Thymus (tissue), 11 donors: ENCODE data around the gene VAPB. TPM values are rescaled to one million over a fixed set of nuclear protein-coding genes. Genes with fewer than 3 reads are reported as not detected.

Experiments
- DNase-seq, 9 donors: peaks; one replicate each; pipeline ENCODE4 v3.0.0-alpha.2; 2013; ENCODE audit warnings: low spot score in 9 of 9, low read depth in 6 of 9, missing footprints in 1 of 9
- H3K27ac ChIP-seq, 2 donors: one replicate each; pipeline ENCODE4 v1.5.1; 2013; ENCODE audit warnings: control low read depth in 1 of 2, low read depth in 1 of 2, low read length in 1 of 2, mild to moderate bottlenecking in 1 of 2, moderate library complexity in 1 of 2
- H3K27me3 ChIP-seq, 2 donors: one replicate each; pipeline ENCODE4 v1.5.1; 2013; ENCODE audit warnings: low read length in 1 of 2; ENCODE audit not compliant: control insufficient read depth in 2 of 2, insufficient read depth in 1 of 2
- H3K36me3 ChIP-seq, 2 donors: one replicate each; pipeline ENCODE4 v1.5.1; 2013; ENCODE audit warnings: low read length in 1 of 2, mild to moderate bottlenecking in 1 of 2, moderate library complexity in 1 of 2; ENCODE audit not compliant: control insufficient read depth in 2 of 2, insufficient read depth in 2 of 2
- H3K4me1 ChIP-seq, 2 donors: one replicate each; pipeline ENCODE4 v1.5.1; 2013; ENCODE audit warnings: low read length in 2 of 2; ENCODE audit not compliant: control insufficient read depth in 2 of 2, insufficient read depth in 2 of 2
- H3K4me3 ChIP-seq, 2 donors: one replicate each; pipeline ENCODE4 v1.5.1; 2013; ENCODE audit warnings: low read length in 2 of 2, control low read depth in 1 of 2, mild to moderate bottlenecking in 1 of 2
- H3K9me3 ChIP-seq, 2 donors: one replicate each; pipeline ENCODE4 v1.5.1; 2013; ENCODE audit warnings: low read length in 1 of 2, mild to moderate bottlenecking in 1 of 2; ENCODE audit not compliant: control insufficient read depth in 2 of 2, insufficient read depth in 1 of 2
- WGBS: extraction: QIAGEN DNeasy Blood & Tissue Kit; methylation state at CpG from one replicate; pipeline ENCODE4 v1.1.7; 2013; 5-methylcytosine and 5-hydroxymethylcytosine counted together
- polyA plus RNA-seq: library from polyadenylated mRNA; stranded (reverse); fragments of 200-250 nt; gene quantifications from one replicate; pipeline ENCODE4 v1.2.3, GENCODE V29; 2013
- total RNA-seq: library from RNA; stranded (reverse); fragments of 120-200 nt; gene quantifications from one replicate; pipeline ENCODE4 v1.2.4, GENCODE V29; 2013
- donor health status: healthy.

The VAPB gene
- total and polyA plus RNA-seq, 2 donors, result 7.6 to 29.0 TPM

DNA sequence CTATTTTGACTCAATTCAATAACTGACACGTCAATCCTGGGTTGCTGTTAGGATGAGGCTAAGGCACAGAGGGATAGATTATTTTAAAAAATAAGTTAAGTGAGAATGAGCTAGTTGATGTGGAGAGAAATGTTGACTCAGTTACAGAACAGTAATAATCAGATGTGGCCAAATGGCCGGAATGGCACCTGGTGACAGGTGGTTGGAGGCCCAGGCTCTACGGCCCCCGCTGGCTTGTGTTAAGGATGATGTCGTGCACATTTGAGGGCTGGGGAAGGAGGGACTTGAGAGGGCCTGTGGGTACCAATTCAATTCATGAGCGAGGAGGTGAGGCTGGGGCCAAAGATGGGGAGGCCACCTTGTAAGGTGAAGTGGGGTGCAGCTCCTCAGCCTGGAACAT, 94.4 kb downstream of the VAPB start:
- no peak overlapping the region for H3K27ac ChIP-seq
- peaks cover 0 to 23% of the 10 kb centered on the region in 2 donors for H3K27me3 ChIP-seq
- 94% methylated on average over 6 of the region's 6 CpGs for WGBS
- H3K36me3 ChIP-seq, result no peaks in the 10 kb centered on the region
- no peak for DNase-seq
- no peaks in the 10 kb centered on the region for H3K4me1 ChIP-seq
- peaks cover 0 to 5% of the 10 kb centered on the region in 2 donors for H3K9me3 ChIP-seq
- no peak overlapping the region for H3K4me3 ChIP-seq

DNA sequence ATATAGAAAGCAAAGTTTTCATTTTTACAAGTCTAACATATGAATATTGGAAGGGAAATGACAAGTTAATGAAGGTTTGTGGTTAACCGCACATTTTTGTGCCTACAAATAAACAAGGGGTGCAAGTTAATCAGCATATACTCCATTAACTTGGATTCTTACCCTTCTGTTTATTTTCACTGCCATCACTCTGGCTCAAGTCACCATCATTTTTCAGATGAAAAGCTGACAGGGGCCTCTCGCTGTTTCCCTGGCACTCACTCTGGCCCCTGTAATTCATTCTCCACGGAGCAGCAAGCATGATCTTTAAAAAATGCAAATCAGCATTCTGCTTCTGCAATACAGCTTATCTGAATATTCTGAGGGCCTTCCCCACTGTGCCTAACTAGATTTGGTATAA, 96.4 kb downstream of the VAPB start:
- H3K36me3 ChIP-seq, result no peaks in the 10 kb centered on the region
- H3K27ac ChIP-seq, result no peak overlapping the region
- no peaks in the 10 kb centered on the region for H3K4me1 ChIP-seq
- H3K9me3 ChIP-seq, result peaks cover 0 to 5% of the 10 kb centered on the region in 2 donors
- peaks cover 0 to 24% of the 10 kb centered on the region in 2 donors for H3K27me3 ChIP-seq
- no peak overlapping the region for H3K4me3 ChIP-seq
- no peak for DNase-seq
- WGBS, result 92% methylated on average over 3 of the region's 3 CpGs

DNA sequence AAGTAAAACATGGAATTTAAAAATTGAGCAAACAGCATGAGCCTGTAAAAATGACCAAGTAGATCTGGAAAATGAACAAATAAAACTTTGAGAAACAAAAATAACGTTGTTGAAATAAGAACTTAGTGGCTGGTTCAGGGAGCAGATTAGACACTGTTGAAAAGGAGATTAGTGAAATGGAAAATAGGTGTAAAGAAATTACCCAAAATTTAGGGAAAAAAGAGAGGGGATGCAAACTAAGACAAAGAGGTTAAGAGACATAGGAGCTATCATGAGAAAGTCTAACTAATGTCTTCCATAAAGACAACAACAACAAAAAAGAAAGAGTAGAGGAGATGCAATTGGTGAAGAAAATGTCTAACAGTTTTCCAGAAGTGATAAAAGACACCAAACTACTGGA, 97.2 kb downstream of the VAPB start:
- peaks cover 0 to 18% of the 10 kb centered on the region in 2 donors for H3K27me3 ChIP-seq
- DNase-seq, result no peak
- WGBS, result 53% methylated on average over 1 of the region's 1 CpG
- H3K4me3 ChIP-seq, result no peak overlapping the region
- no peak overlapping the region for H3K27ac ChIP-seq
- H3K9me3 ChIP-seq, result peaks cover 0 to 5% of the 10 kb centered on the region in 2 donors
- no peaks in the 10 kb centered on the region for H3K36me3 ChIP-seq
- no peaks in the 10 kb centered on the region for H3K4me1 ChIP-seq

DNA sequence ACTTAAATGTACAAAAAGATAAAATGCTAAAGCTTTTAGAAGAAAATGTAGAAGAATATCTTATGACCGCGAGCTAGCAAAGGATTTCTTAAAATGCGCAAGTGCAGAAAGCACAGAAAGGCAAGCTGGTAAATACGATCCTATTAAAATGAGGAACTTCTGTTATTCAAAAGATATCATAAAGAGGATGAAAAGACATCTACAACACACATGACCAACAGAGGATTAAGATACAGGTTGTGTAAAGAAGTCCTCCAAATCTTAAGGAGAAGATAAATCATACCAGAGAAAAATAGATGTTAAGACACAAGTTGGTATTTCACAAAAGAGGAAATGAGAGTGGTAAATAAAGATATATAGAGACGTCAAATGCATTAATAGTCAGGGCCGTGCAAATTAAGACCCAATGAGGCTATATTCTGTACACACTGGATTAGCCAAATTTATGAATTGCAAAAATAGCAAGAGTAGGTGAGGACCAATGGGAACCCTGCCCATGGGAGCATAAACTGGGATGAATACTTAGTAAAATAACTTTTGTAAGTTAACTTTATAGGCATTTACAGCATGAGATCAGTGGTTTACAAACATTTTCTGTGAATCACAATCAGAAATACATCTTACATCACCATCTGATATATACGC, 103.2 kb downstream of the VAPB start:
- 80% methylated on average over 7 of the region's 7 CpGs for WGBS

DNA sequence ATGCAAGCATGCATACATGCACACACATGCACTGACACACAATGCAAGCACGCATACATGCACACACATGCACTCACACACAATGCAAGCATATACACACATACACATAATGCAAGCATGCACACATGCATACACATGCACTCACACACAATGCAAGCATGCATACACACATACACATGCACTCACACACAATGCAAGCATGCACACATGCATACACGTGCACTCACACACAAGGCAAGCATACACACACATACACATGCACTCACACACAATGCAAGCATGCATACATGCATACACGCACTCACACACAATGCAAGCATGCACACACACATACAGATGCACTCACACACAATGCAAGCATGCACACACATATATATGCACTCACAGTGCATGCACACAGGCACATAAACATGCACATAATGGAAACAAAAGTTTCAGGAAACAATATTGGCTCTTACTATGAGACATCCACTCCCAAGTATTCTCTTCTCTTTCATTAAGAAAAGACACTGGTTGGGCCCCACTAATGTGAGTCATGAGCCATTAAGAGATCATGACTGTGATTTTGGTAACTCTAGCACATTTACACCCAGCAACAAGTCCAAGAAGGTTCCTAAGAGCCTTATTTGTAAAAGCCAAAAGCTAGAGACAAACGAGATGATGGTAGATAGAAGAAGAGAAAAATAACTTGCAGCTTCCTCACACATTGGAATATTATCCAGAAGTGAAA, 103.9 kb downstream of the VAPB start:
- no peaks in the 10 kb centered on the region for H3K4me1 ChIP-seq
- 91% methylated on average over 4 of the region's 4 CpGs for WGBS
- no peak overlapping the region for H3K4me3 ChIP-seq
- H3K27ac ChIP-seq, result no peak overlapping the region
- H3K27me3 ChIP-seq, result peaks cover 0 to 2% of the 10 kb centered on the region in 2 donors
- no peaks in the 10 kb centered on the region for H3K36me3 ChIP-seq
- no peaks in the 10 kb centered on the region for H3K9me3 ChIP-seq
- DNase-seq, result no peak

More for the DNA sequence above, 103.2 kb downstream of the VAPB start:
- Histone ChIP-seq H3K9me3 (no peaks in the 10 kb centered on the region), H3K4me1 (no peaks in the 10 kb centered on the region), H3K27me3 (peaks cover 0 to 2% of the 10 kb centered on the region in 2 donors), H3K36me3 (no peaks in the 10 kb centered on the region), H3K4me3 (no peak overlapping the region), H3K27ac (no peak overlapping the region)
- DNase-seq, result no peak

DNA sequence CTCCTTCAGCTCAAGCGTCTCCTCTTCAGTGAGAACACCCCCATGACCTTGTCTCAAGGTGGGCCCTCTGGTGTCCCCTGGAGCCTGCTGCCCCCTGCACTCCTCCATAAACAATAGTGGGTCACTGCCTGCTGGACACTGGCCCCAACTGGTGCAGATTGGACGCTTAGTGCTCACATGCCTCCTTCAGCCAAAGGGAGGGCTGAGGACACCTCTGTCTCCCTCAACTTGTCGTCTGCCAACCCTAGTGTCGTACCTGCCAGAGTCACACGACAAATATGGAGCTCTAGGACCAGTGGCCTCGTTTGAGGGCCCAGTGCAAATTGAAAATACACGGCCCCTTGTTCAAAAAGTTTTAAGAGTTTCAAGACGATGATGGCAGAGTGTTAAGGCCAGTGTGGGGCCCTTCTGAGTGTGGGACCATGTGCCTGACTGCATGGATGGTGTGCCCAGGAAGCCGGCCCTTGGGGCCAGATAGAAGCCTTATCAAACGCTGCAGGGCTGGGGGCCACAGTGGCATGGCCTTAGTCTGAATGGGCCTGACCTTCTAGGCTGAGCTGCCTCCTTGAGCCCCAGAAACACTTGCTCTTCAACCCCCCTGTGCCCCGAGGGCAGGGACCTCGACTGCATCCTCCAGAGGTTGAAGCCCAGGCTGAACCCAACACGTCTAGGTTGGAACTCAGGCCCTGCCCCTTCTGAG, 106.0 kb downstream of the VAPB start:
- Histone ChIP-seq H3K27ac (no peak overlapping the region), H3K27me3 (peaks cover 0 to 2% of the 10 kb centered on the region in 2 donors), H3K36me3 (no peaks in the 10 kb centered on the region), H3K4me3 (no peak overlapping the region), H3K9me3 (no peaks in the 10 kb centered on the region), H3K4me1 (no peaks in the 10 kb centered on the region)
- DNase-seq, result no peak
- 94% methylated on average over 13 of the region's 13 CpGs for WGBS

DNA sequence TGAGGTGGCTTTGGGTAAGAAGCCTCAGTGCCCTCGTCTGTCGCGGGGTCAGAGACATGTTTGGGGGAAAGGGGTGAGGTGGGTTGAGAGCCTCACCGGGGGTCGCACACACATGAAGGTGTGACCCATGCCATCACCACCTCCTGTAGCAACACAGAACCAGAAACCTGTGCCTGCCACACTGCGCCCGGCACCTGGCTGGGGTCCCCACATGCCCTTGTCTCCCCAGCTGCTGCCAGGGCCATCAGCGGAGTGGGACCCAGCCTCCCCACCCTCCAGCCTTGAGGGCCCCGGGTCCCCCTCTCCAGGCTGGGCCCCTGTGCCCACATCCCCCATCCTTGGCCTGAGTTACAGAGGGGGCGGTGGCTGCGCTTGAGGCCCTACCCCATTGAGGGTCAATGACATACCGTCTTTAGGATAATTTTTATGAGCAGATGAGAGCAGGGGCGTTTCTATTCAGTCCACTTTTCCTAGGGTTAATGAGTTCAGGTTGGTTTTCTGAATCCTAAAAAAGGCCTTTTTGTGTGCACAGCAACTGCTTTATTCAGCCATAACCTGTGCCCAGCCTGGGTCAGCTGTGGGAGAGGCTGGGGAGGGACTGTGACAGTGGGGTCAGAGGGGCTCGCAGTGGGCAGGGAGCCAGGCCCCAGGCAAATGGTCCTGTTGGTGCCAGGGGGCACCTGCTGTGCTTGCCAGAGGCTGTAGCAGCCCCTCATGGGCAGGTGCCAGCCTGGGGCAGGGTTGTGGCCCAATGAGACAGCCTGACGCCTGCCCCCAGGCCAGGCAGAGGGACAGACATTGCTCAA, 106.8 kb downstream of the VAPB start:
- Histone ChIP-seq H3K27me3 (no peaks in the 10 kb centered on the region), H3K4me3 (no peak overlapping the region), H3K36me3 (no peaks in the 10 kb centered on the region), H3K9me3 (no peaks in the 10 kb centered on the region), H3K27ac (no peak overlapping the region), H3K4me1 (no peaks in the 10 kb centered on the region)
- WGBS, result 97% methylated on average over 15 of the region's 15 CpGs
- DNase-seq, result no peak

DNA sequence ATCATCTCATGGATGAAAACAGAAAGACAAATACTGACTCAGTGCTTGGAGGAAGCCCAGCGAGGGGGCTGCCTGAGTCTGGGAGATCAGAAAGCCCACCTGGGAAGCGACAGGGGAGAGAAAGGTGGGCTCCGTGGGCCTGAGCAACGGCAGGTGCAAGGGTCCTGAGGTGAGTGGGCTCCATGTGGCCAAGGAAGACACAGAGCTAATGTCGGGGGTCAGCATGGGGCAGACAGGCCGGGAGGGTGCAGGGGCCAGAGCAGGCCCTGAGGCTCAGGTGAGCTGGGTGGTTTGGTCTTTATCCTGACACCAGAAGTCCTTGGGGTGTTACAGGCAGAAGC, 107.4 kb downstream of the VAPB start:
- no peak overlapping the region for H3K4me3 ChIP-seq
- 94% methylated on average over 6 of the region's 6 CpGs for WGBS
- no peak overlapping the region for H3K27ac ChIP-seq
- no peaks in the 10 kb centered on the region for H3K9me3 ChIP-seq
- no peaks in the 10 kb centered on the region for H3K36me3 ChIP-seq
- no peaks in the 10 kb centered on the region for H3K27me3 ChIP-seq
- no peak for DNase-seq
- H3K4me1 ChIP-seq, result no peaks in the 10 kb centered on the region
